Caco-2 (cell line): ENCODE measurements around the gene UST. TPM values are rescaled to one million over a fixed set of nuclear protein-coding genes. Genes with fewer than 3 reads are reported as not detected.

Source experiments
- BruUV-seq: library from RNA; stranded (reverse); fragments of 400-500 nt; replicated peaks from 2 replicates; lab custom pipeline; 2021; lab: Mats Ljungman, UMichigan
- CTCF ChIA-PET: fragments of 300-600 bp; sonication (Branson Sonifier 250); formaldehyde crosslinking; loops from one replicate; lab custom pipeline; 2022; ENCODE audit warnings: antibody characterized with exemption; lab: Charles Lee
- POLR2A ChIA-PET: fragments of 300-600 bp; sonication (Branson Sonifier 250); formaldehyde crosslinking; loops from one replicate; lab custom pipeline; 2022; ENCODE audit warnings: antibody characterized with exemption; lab: Charles Lee
- DNase-seq, 2 experiments: peaks; one replicate each; pipeline versions ENCODE4 v3.0.0 to v3.0.0-alpha.2; 2020 to 2022
- H3K27me3 ChIP-seq: replicated peaks from 2 replicates; pipeline ENCODE4 v1.6.0; 2011; ENCODE audit warnings: low read length; ENCODE audit not compliant: control insufficient read depth, insufficient read depth
- H3K36me3 ChIP-seq: 2 replicates; pipeline ENCODE4 v1.5.1; 2011; ENCODE audit warnings: low read length; ENCODE audit not compliant: control insufficient read depth, insufficient read depth
- H3K4me1 ChIP-seq: fragments of 250-450 bp; sonication (Bioruptor Pico); 2 replicates; pipeline ENCODE4 v1.5.1; 2020; ENCODE audit warnings: mild to moderate bottlenecking
- H3K4me3 ChIP-seq: 2 replicates; pipeline ENCODE4 v1.5.1; 2011; ENCODE audit warnings: low read depth, mild to moderate bottlenecking, control low read depth, low read length
- H3K9me3 ChIP-seq: fragments of 250-450 bp; sonication (Bioruptor Pico); 2 replicates; pipeline ENCODE4 v1.5.1; 2020; ENCODE audit warnings: mild to moderate bottlenecking, moderate library complexity
- H3K27ac Mint-ChIP-seq: one replicate; pipeline ENCODE4 v1.8.0; 2022; ENCODE audit warnings: mixed read lengths; ENCODE audit not compliant: unreplicated experiment
- H3K27me3 Mint-ChIP-seq: one replicate; pipeline ENCODE4 v1.8.0; 2022; ENCODE audit warnings: mixed read lengths; ENCODE audit not compliant: insufficient read depth, unreplicated experiment
- H3K36me3 Mint-ChIP-seq: one replicate; pipeline ENCODE4 v1.8.0; 2022; ENCODE audit warnings: mild to moderate bottlenecking, mixed read lengths; ENCODE audit not compliant: insufficient read depth, unreplicated experiment
- H3K4me1 Mint-ChIP-seq: one replicate; pipeline ENCODE4 v1.8.0; 2022; ENCODE audit warnings: low read depth, mixed read lengths; ENCODE audit not compliant: unreplicated experiment
- H3K4me3 Mint-ChIP-seq: one replicate; pipeline ENCODE4 v1.8.0; 2022; ENCODE audit warnings: mild to moderate bottlenecking, moderate library complexity, mixed read lengths; ENCODE audit not compliant: unreplicated experiment
- H3K9me3 Mint-ChIP-seq: one replicate; pipeline ENCODE4 v1.8.0; 2022; ENCODE audit warnings: mixed read lengths; ENCODE audit not compliant: unreplicated experiment
- intact Hi-C: fragments of 100-400 bp; cut with micrococcal nuclease; formaldehyde crosslinking; loops from one replicate; pipeline ENCODE4 v1.10.0; 2022; ENCODE audit not compliant: unreplicated experiment
- total RNA-seq: library from RNA; stranded (reverse); gene quantifications from 2 replicates; pipeline ENCODE4 v1.2.3, GENCODE V29; 2022
- TF ChIP-seq, protein P1 (sequence below), 2 experiments: fragments of 200-600 bp in 1 of 2; IDR thresholded peaks; 1 replicate in 1 of 2; 2 replicates in 1 of 2; pipeline versions ENCODE4 v1.5.1 to v1.8.0; 2011 to 2022; ENCODE audit warnings: antibody characterized with exemption in 1 of 2, control low read depth in 1 of 2, inconsistent platforms in 1 of 2, low read depth in 1 of 2, low read length in 1 of 2, mild to moderate bottlenecking in 1 of 2, moderate library complexity in 1 of 2; ENCODE audit not compliant: insufficient read depth in 1 of 2, severe bottlenecking in 1 of 2, unreplicated experiment in 1 of 2

Gene UST
- total RNA-seq, 1 experiment from 2014 or later, result not detected

- no peak for DNase-seq
- Mint-ChIP-seq H3K4me3 (no peak overlapping the region), H3K27ac (no peak overlapping the region), H3K36me3 (no peaks in the 10 kb centered on the region), H3K27me3 (no peaks in the 10 kb centered on the region), H3K9me3 (no peaks in the 10 kb centered on the region), H3K4me1 (no peaks in the 10 kb centered on the region)
- Histone ChIP-seq H3K4me3 (no peak overlapping the region), H3K36me3 (no peaks in the 10 kb centered on the region), H3K27me3 (no peaks in the 10 kb centered on the region), H3K4me1 (no peaks in the 10 kb centered on the region), H3K9me3 (no peaks in the 10 kb centered on the region)
- TF ChIP-seq, protein P1, sequence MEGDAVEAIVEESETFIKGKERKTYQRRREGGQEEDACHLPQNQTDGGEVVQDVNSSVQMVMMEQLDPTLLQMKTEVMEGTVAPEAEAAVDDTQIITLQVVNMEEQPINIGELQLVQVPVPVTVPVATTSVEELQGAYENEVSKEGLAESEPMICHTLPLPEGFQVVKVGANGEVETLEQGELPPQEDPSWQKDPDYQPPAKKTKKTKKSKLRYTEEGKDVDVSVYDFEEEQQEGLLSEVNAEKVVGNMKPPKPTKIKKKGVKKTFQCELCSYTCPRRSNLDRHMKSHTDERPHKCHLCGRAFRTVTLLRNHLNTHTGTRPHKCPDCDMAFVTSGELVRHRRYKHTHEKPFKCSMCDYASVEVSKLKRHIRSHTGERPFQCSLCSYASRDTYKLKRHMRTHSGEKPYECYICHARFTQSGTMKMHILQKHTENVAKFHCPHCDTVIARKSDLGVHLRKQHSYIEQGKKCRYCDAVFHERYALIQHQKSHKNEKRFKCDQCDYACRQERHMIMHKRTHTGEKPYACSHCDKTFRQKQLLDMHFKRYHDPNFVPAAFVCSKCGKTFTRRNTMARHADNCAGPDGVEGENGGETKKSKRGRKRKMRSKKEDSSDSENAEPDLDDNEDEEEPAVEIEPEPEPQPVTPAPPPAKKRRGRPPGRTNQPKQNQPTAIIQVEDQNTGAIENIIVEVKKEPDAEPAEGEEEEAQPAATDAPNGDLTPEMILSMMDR (IDR thresholded peaks at IDR 0.05; ENCODE audit: insufficient read depth in 1 of 2, low read depth in 1 of 2, low read length in 1 of 2, severe bottlenecking in 1 of 2, unreplicated experiment in 1 of 2), result no peak
- no TSS peak for BruUV-seq
- POLR2A ChIA-PET, result no interaction called here
- intact Hi-C loops, result no loop called here
- CTCF ChIA-PET, result no interaction called here
Measured at GRCh38 chr6:149049230-149049629, 302.4 kb downstream of the UST start.

DNA sequence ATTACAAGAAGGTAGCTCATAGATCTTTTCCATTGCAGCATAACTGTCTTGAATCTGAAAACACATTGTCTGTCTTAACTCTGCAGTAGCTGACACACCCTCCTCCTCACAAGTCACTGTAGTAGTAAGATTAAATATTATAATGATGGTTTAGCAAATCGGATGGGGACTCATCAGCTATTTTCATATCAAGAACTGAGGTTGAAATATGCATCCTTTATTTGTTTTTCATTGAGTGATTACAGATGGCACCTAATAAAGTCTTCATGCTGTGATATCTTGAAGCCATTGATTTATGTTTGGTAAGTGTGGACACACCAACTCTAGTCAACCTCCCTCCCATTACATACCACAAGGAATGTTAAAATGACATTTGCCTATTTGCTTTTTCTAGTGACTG lies 303.3 kb downstream of the UST start:
- intact Hi-C loops, result no loop called here
- Mint-ChIP-seq H3K4me1 (no peaks in the 10 kb centered on the region), H3K36me3 (no peaks in the 10 kb centered on the region), H3K27ac (no peak overlapping the region), H3K4me3 (no peak overlapping the region), H3K9me3 (no peaks in the 10 kb centered on the region), H3K27me3 (no peaks in the 10 kb centered on the region)
- no peaks in the 10 kb centered on the region for H3K36me3 ChIP-seq
- ChIA-PET POLR2A (no interaction called here), CTCF (no interaction called here)
- H3K27me3 ChIP-seq, result no peaks in the 10 kb centered on the region
- no TSS peak for BruUV-seq
- H3K4me3 ChIP-seq, result no peak overlapping the region
- H3K9me3 ChIP-seq, result no peaks in the 10 kb centered on the region
- no peak for DNase-seq
- TF ChIP-seq, protein P1 (IDR thresholded peaks at IDR 0.05; ENCODE audit: insufficient read depth in 1 of 2, low read depth in 1 of 2, low read length in 1 of 2, severe bottlenecking in 1 of 2, unreplicated experiment in 1 of 2), result no peak
- peaks cover 3% of the 10 kb centered on the region; the same call in 1 of the 2 replicates for H3K4me1 ChIP-seq

DNA sequence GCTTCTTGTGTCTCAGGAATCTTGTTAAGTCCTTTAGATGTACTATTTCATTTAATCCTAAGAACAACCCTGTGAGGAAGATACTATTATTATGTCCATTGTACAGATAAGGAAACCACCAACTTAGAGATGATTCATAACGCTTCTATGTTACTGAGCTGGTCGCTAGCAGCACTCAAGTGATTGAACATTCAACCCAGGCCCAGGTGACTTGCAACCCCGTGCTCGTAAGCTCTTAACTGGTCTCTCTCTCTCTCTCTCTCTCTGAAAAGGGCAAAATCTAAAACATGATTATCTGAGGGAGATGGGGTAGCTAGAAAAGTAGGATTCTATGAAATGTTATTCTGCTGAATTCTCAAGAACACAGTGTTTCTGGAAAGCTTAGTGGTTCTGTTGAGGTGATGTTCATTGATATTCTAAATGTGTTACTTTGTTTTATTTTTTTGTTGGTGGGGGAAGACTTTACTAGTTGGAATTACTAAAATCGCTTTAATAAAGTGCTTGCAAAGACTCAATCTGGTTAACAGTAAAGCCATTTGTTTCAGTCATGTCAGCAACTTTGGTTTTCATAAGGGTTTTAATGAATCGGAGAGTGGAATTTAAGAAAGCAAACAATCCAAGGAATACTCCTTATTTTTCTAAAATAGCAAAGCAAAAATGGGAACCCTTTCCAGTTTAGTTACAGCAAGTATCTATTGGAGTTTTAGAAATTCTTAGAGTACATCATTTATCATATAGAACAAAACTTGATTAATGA lies 305.7 kb downstream of the UST start:
- H3K4me3 ChIP-seq, result no peak overlapping the region
- no peaks in the 10 kb centered on the region for H3K9me3 ChIP-seq
- no peaks in the 10 kb centered on the region for H3K27me3 Mint-ChIP-seq
- H3K4me1 ChIP-seq, result peaks cover 5% of the 10 kb centered on the region; the same call in 1 of the 2 replicates
- no peaks in the 10 kb centered on the region for H3K36me3 ChIP-seq
- H3K27me3 ChIP-seq, result no peaks in the 10 kb centered on the region
- H3K9me3 Mint-ChIP-seq, result no peaks in the 10 kb centered on the region
- TF ChIP-seq, protein P1 (IDR thresholded peaks at IDR 0.05; ENCODE audit: insufficient read depth in 1 of 2, low read depth in 1 of 2, low read length in 1 of 2, severe bottlenecking in 1 of 2, unreplicated experiment in 1 of 2), result no peak
- intact Hi-C loops, result no loop called here
- BruUV-seq, result no TSS peak
- POLR2A ChIA-PET, result no interaction called here
- DNase-seq, result no peak
- CTCF ChIA-PET, result no interaction called here
- no peak overlapping the region for H3K27ac Mint-ChIP-seq
- no peak overlapping the region for H3K4me3 Mint-ChIP-seq
- no peaks in the 10 kb centered on the region for H3K36me3 Mint-ChIP-seq
- peaks cover 7% of the 10 kb centered on the region for H3K4me1 Mint-ChIP-seq
